Astrocyte of the spinal cord (primary cell): ENCODE results near the gene LPAR1.

ENCODE experiments used
- DNase-seq: peaks from one replicate; pipeline ENCODE4 v3.0.0; 2011; ENCODE audit warnings: low read depth, low spot score
- H3K4me3 ChIP-seq: 2 replicates; pipeline ENCODE4 v1.5.1; 2011; ENCODE audit warnings: low read depth, mild to moderate bottlenecking, low read length, moderate library complexity
- CTCF ChIP-seq: IDR thresholded peaks from 2 replicates; pipeline ENCODE4 v1.5.1; 2012; ENCODE audit warnings: low read depth, mild to moderate bottlenecking, low read length, inconsistent platforms
- in situ Hi-C: cut with HindIII; loops from 2 replicates; pipeline ENCODE4 v1.10.0; 2017; ENCODE audit warnings: low sequenced_read_pairs

The LPAR1 gene

GRCh38 chr9:111034898-111035539, 3.3 kb downstream of the LPAR1 start:
- TF ChIP-seq CTCF, result no peak
- in situ Hi-C loops, result no loop called here
- no peak overlapping the region for H3K4me3 ChIP-seq
- no peak for DNase-seq

GRCh38 chr9:111034170-111034897, 3.9 kb downstream of the LPAR1 start:
- in situ Hi-C loops, result no loop called here
- no peak for TF ChIP-seq CTCF
- H3K4me3 ChIP-seq, result no peak overlapping the region
- DNase-seq, result no peak

GRCh38 chr9:111030492-111030891, 7.8 kb downstream of the LPAR1 start:
- TF ChIP-seq CTCF, result no peak
- no peak overlapping the region for H3K4me3 ChIP-seq
- no peak for DNase-seq
- in situ Hi-C loops, result no loop called here

GRCh38 chr9:111029260-111029659, 9.0 kb downstream of the LPAR1 start:
- DNase-seq, result no peak

GRCh38 chr9:111027798-111028197, 10.5 kb downstream of the LPAR1 start:
- TF ChIP-seq CTCF, result no peak
- no peak for DNase-seq
- no peak overlapping the region for H3K4me3 ChIP-seq
- in situ Hi-C loops, result no loop called here

More at GRCh38 chr9:111029260-111029659, 9.0 kb downstream of the LPAR1 start:
- in situ Hi-C loops, result no loop called here
- no peak for TF ChIP-seq CTCF
- H3K4me3 ChIP-seq, result no peak overlapping the region

GRCh38 chr9:111023128-111023527, 15.1 kb downstream of the LPAR1 start:
- no peak for DNase-seq
- no peak overlapping the region for H3K4me3 ChIP-seq
- no peak for TF ChIP-seq CTCF
- in situ Hi-C loops, result no loop called here
